ENCODE measurements around the gene SAMD4A. TPM values are rescaled to one million over a fixed set of nuclear protein-coding genes. Genes with fewer than 3 reads are reported as not detected.

Gene SAMD4A
- total and polyA plus RNA-seq, 4 donors = 17.5 to 31.6 (median 24.5) TPM

- H3K27ac ChIP-seq (ENCODE audit: low read depth, low read length) = peak overlapping the region; percentile 87
Observed at GRCh38 chr14:54773171-54774006, 206.5 kb downstream of the SAMD4A start.

GRCh38 chr14:54774824-54775223 is 207.9 kb downstream of the SAMD4A start:
- 93% methylated on average over 13 of the region's 15 CpGs for WGBS (ENCODE audit: insufficient coverage)
- Histone ChIP-seq H3K36me3 (ENCODE audit: control insufficient read depth, insufficient read depth, low read length) (peaks cover 16% of the 10 kb centered on the region), H3K27ac (ENCODE audit: low read depth, low read length) (no peak overlapping the region), H3K4me1 (ENCODE audit: control insufficient read depth, insufficient read depth, low read length) (peaks cover 36% of the 10 kb centered on the region), H3K4me3 (ENCODE audit: low read depth, low read length) (no peak overlapping the region), H3K9me3 (ENCODE audit: control insufficient read depth, insufficient read depth, low read length) (no peaks in the 10 kb centered on the region), H3K27me3 (ENCODE audit: control insufficient read depth, insufficient read depth, low read length) (no peaks in the 10 kb centered on the region)
- DNase-seq (ENCODE audit: low read depth in 4 of 6, low spot score in 6 of 6) = no peak

More at GRCh38 chr14:54773171-54774006, 206.5 kb downstream of the SAMD4A start:
- peak; percentile 57 to 95 (median 76) for DNase-seq (ENCODE audit: low read depth in 4 of 6, low spot score in 6 of 6)
- Histone ChIP-seq H3K27me3 (ENCODE audit: control insufficient read depth, insufficient read depth, low read length) (no peaks in the 10 kb centered on the region), H3K36me3 (ENCODE audit: control insufficient read depth, insufficient read depth, low read length) (peaks cover 14% of the 10 kb centered on the region), H3K9me3 (ENCODE audit: control insufficient read depth, insufficient read depth, low read length) (no peaks in the 10 kb centered on the region), H3K4me3 (ENCODE audit: low read depth, low read length) (no peak overlapping the region), H3K4me1 (ENCODE audit: control insufficient read depth, insufficient read depth, low read length) (peaks cover 36% of the 10 kb centered on the region)
- 42% methylated on average over 17 of the region's 19 CpGs for WGBS (ENCODE audit: insufficient coverage)

- WGBS (ENCODE audit: insufficient coverage) = 50% methylated on average over 1 of the region's 8 CpGs
- no peak for DNase-seq (ENCODE audit: low read depth in 4 of 6, low spot score in 6 of 6)
- H3K36me3 ChIP-seq (ENCODE audit: control insufficient read depth, insufficient read depth, low read length) = peaks cover 16% of the 10 kb centered on the region
Observed at GRCh38 chr14:54775486-54776140, 208.7 kb downstream of the SAMD4A start.

GRCh38 chr14:54776361-54777001 is 209.6 kb downstream of the SAMD4A start:
- H3K4me1 ChIP-seq (ENCODE audit: control insufficient read depth, insufficient read depth, low read length) = peaks cover 36% of the 10 kb centered on the region
- H3K27ac ChIP-seq (ENCODE audit: low read depth, low read length) = peak overlapping the region; percentile 36
- WGBS (ENCODE audit: insufficient coverage) = 39% methylated on average over 10 of the region's 12 CpGs
- H3K4me3 ChIP-seq (ENCODE audit: low read depth, low read length) = no peak overlapping the region
- no peaks in the 10 kb centered on the region for H3K9me3 ChIP-seq (ENCODE audit: control insufficient read depth, insufficient read depth, low read length)
- DNase-seq (ENCODE audit: low read depth in 4 of 6, low spot score in 6 of 6) = peak in 2 of 6 donors; percentile 72 to 79
- H3K27me3 ChIP-seq (ENCODE audit: control insufficient read depth, insufficient read depth, low read length) = no peaks in the 10 kb centered on the region
- H3K36me3 ChIP-seq (ENCODE audit: control insufficient read depth, insufficient read depth, low read length) = peaks cover 16% of the 10 kb centered on the region

More at GRCh38 chr14:54775486-54776140, 208.7 kb downstream of the SAMD4A start:
- Histone ChIP-seq H3K27ac (ENCODE audit: low read depth, low read length) (no peak overlapping the region), H3K4me1 (ENCODE audit: control insufficient read depth, insufficient read depth, low read length) (peaks cover 36% of the 10 kb centered on the region), H3K9me3 (ENCODE audit: control insufficient read depth, insufficient read depth, low read length) (no peaks in the 10 kb centered on the region), H3K4me3 (ENCODE audit: low read depth, low read length) (no peak overlapping the region), H3K27me3 (ENCODE audit: control insufficient read depth, insufficient read depth, low read length) (no peaks in the 10 kb centered on the region)

- Histone ChIP-seq H3K27ac (ENCODE audit: low read depth, low read length) (no peak overlapping the region), H3K9me3 (ENCODE audit: control insufficient read depth, insufficient read depth, low read length) (no peaks in the 10 kb centered on the region), H3K4me1 (ENCODE audit: control insufficient read depth, insufficient read depth, low read length) (peaks cover 36% of the 10 kb centered on the region), H3K36me3 (ENCODE audit: control insufficient read depth, insufficient read depth, low read length) (peaks cover 16% of the 10 kb centered on the region), H3K27me3 (ENCODE audit: control insufficient read depth, insufficient read depth, low read length) (no peaks in the 10 kb centered on the region), H3K4me3 (ENCODE audit: low read depth, low read length) (no peak overlapping the region)
- 59% methylated on average over 5 of the region's 8 CpGs for WGBS (ENCODE audit: insufficient coverage)
- DNase-seq (ENCODE audit: low read depth in 4 of 6, low spot score in 6 of 6) = no peak
Observed at GRCh38 chr14:54777395-54777794, 210.5 kb downstream of the SAMD4A start.

GRCh38 chr14:54778618-54779345 is 211.9 kb downstream of the SAMD4A start:
- Histone ChIP-seq H3K27ac (ENCODE audit: low read depth, low read length) (no peak overlapping the region), H3K27me3 (ENCODE audit: control insufficient read depth, insufficient read depth, low read length) (no peaks in the 10 kb centered on the region), H3K4me3 (ENCODE audit: low read depth, low read length) (no peak overlapping the region), H3K9me3 (ENCODE audit: control insufficient read depth, insufficient read depth, low read length) (no peaks in the 10 kb centered on the region), H3K36me3 (ENCODE audit: control insufficient read depth, insufficient read depth, low read length) (peaks cover 16% of the 10 kb centered on the region), H3K4me1 (ENCODE audit: control insufficient read depth, insufficient read depth, low read length) (peaks cover 32% of the 10 kb centered on the region)
- peak in 1 of 6 donors; percentile 46 for DNase-seq (ENCODE audit: low read depth in 4 of 6, low spot score in 6 of 6)
- WGBS (ENCODE audit: insufficient coverage) = 81% methylated on average over 8 of the region's 9 CpGs

- no peaks in the 10 kb centered on the region for H3K9me3 ChIP-seq (ENCODE audit: control insufficient read depth, insufficient read depth, low read length)
- WGBS (ENCODE audit: insufficient coverage) = 84% methylated on average over 6 of the region's 6 CpGs
Observed at GRCh38 chr14:54781080-54781479, 214.2 kb downstream of the SAMD4A start.

GRCh38 chr14:54781961-54782750 is 215.2 kb downstream of the SAMD4A start:
- WGBS (ENCODE audit: insufficient coverage) = 77% methylated on average over 12 of the region's 21 CpGs
- Histone ChIP-seq H3K27me3 (ENCODE audit: control insufficient read depth, insufficient read depth, low read length) (no peaks in the 10 kb centered on the region), H3K4me1 (ENCODE audit: control insufficient read depth, insufficient read depth, low read length) (peaks cover 36% of the 10 kb centered on the region), H3K36me3 (ENCODE audit: control insufficient read depth, insufficient read depth, low read length) (peaks cover 17% of the 10 kb centered on the region), H3K4me3 (ENCODE audit: low read depth, low read length) (no peak overlapping the region), H3K27ac (ENCODE audit: low read depth, low read length) (no peak overlapping the region), H3K9me3 (ENCODE audit: control insufficient read depth, insufficient read depth, low read length) (no peaks in the 10 kb centered on the region)
- peak in 2 of 6 donors; percentile 44 to 95 for DNase-seq (ENCODE audit: low read depth in 4 of 6, low spot score in 6 of 6)

More at GRCh38 chr14:54781080-54781479, 214.2 kb downstream of the SAMD4A start:
- H3K36me3 ChIP-seq (ENCODE audit: control insufficient read depth, insufficient read depth, low read length) = peaks cover 21% of the 10 kb centered on the region
- peaks cover 33% of the 10 kb centered on the region for H3K4me1 ChIP-seq (ENCODE audit: control insufficient read depth, insufficient read depth, low read length)
- no peak for DNase-seq (ENCODE audit: low read depth in 4 of 6, low spot score in 6 of 6)
- H3K27me3 ChIP-seq (ENCODE audit: control insufficient read depth, insufficient read depth, low read length) = no peaks in the 10 kb centered on the region
- no peak overlapping the region for H3K27ac ChIP-seq (ENCODE audit: low read depth, low read length)
- no peak overlapping the region for H3K4me3 ChIP-seq (ENCODE audit: low read depth, low read length)

All from spinal cord (tissue), 10 donors.